Measurements from ENCODE around the gene TGOLN2.
"Not testable (repeated sequence)": the region's sequence is repeated elsewhere in the genome, so short reads cannot be mapped to it uniquely, and the experiment has no call there.

Gene TGOLN2

GRCh38 chr2:85318222-85319074 lies 9.3 kb downstream of the TGOLN2 start:
- DNase-seq (ENCODE audit: extremely low read depth, low read depth) = peak; percentile 73
- TF ChIP-seq CTCF (IDR thresholded peaks at IDR 0.05; ENCODE audit: low read depth, low read length, missing control alignments) = no peak
- no peak overlapping the region for H3K4me3 ChIP-seq (replicated peaks; ENCODE audit: low read depth, low read length)

- DNase-seq (ENCODE audit: extremely low read depth, low read depth); H3K4me3 ChIP-seq (replicated peaks; ENCODE audit: low read depth, low read length): not testable (repeated sequence)
These were observed 11.9 kb downstream of the TGOLN2 start for GRCh38 chr2:85315921-85316320.

- TF ChIP-seq CTCF (IDR thresholded peaks at IDR 0.05; ENCODE audit: low read depth, low read length, missing control alignments) = no peak
- no peak for DNase-seq (ENCODE audit: extremely low read depth, low read depth)
- no peak overlapping the region for H3K4me3 ChIP-seq (replicated peaks; ENCODE audit: low read depth, low read length)
These were observed 12.9 kb downstream of the TGOLN2 start for GRCh38 chr2:85314884-85315242.

- DNase-seq (ENCODE audit: extremely low read depth, low read depth) = no peak
- H3K4me3 ChIP-seq (replicated peaks; ENCODE audit: low read depth, low read length) = no peak overlapping the region
- TF ChIP-seq CTCF (IDR thresholded peaks at IDR 0.05; ENCODE audit: low read depth, low read length, missing control alignments) = no peak
These were observed 15.4 kb downstream of the TGOLN2 start for GRCh38 chr2:85312404-85312803.

GRCh38 chr2:85310330-85310729 lies 17.5 kb downstream of the TGOLN2 start:
- TF ChIP-seq CTCF (IDR thresholded peaks at IDR 0.05; ENCODE audit: low read depth, low read length, missing control alignments) = no peak
- DNase-seq (ENCODE audit: extremely low read depth, low read depth) = no peak

GRCh38 chr2:85309699-85310321 lies 18.0 kb downstream of the TGOLN2 start:
- TF ChIP-seq CTCF (IDR thresholded peaks at IDR 0.05; ENCODE audit: low read depth, low read length, missing control alignments) = no peak
- no peak overlapping the region for H3K4me3 ChIP-seq (replicated peaks; ENCODE audit: low read depth, low read length)
- no peak for DNase-seq (ENCODE audit: extremely low read depth, low read depth)

More at GRCh38 chr2:85310330-85310729, 17.5 kb downstream of the TGOLN2 start:
- no peak overlapping the region for H3K4me3 ChIP-seq (replicated peaks; ENCODE audit: low read depth, low read length)

GRCh38 chr2:85308896-85309555 lies 18.8 kb downstream of the TGOLN2 start:
- H3K4me3 ChIP-seq (replicated peaks; ENCODE audit: low read depth, low read length) = no peak overlapping the region
- DNase-seq (ENCODE audit: extremely low read depth, low read depth) = no peak
- TF ChIP-seq CTCF (IDR thresholded peaks at IDR 0.05; ENCODE audit: low read depth, low read length, missing control alignments) = no peak
